Neutrophil (primary cell): Measurements from ENCODE around the gene CFAP65.

Experiments used
- H3K27ac ChIP-seq: fragments of 200-600 bp; sonication (generic); 2 replicates; pipeline ENCODE4 v1.5.1; 2016; ENCODE audit warnings: mild to moderate bottlenecking, moderate library complexity
- H3K27me3 ChIP-seq: fragments of 200-600 bp; sonication (generic); 2 replicates; pipeline ENCODE4 v1.6.0; 2016; ENCODE audit warnings: mild to moderate bottlenecking
- H3K36me3 ChIP-seq: fragments of 200-600 bp; sonication (generic); 2 replicates; pipeline ENCODE4 v1.5.1; 2017
- H3K4me1 ChIP-seq, 2 experiments: fragments of 200-600 bp in 1 of 2; sonication (generic) in 1 of 2; 1 replicate in 1 of 2; 2 replicates in 1 of 2; pipeline versions ENCODE4 v1.5.1 to v1.6.1; 2013 to 2016; ENCODE audit warnings: low read depth in 1 of 2, low read length in 1 of 2, mild to moderate bottlenecking in 1 of 2, moderate library complexity in 1 of 2; ENCODE audit not compliant: control insufficient read depth in 1 of 2, insufficient read depth in 1 of 2
- H3K4me3 ChIP-seq, 2 experiments: fragments of 200-600 bp in 1 of 2; sonication (generic) in 1 of 2; 1 replicate in 1 of 2; 2 replicates in 1 of 2; pipeline ENCODE4 v1.5.1; 2013 to 2016; ENCODE audit warnings: low read depth in 1 of 2, low read length in 1 of 2, mild to moderate bottlenecking in 1 of 2, moderate library complexity in 1 of 2
- H3K9me3 ChIP-seq: fragments of 200-600 bp; sonication (generic); 2 replicates; pipeline ENCODE4 v1.5.1; 2016
- CTCF ChIP-seq: fragments of 200-600 bp; sonication (generic); IDR thresholded peaks from 2 replicates; pipeline ENCODE4 v1.5.1; 2016; ENCODE audit warnings: antibody characterized with exemption

CFAP65 gene

GRCh38 chr2:219018286-219018685 lies 23.0 kb downstream of the CFAP65 start:
- no peaks in the 10 kb centered on the region for H3K9me3 ChIP-seq
- H3K4me1 ChIP-seq: no peaks in the 10 kb centered on the region
- peaks cover 54% of the 10 kb centered on the region for H3K27me3 ChIP-seq
- H3K36me3 ChIP-seq: no peaks in the 10 kb centered on the region
- no peak overlapping the region for H3K4me3 ChIP-seq
- no peak overlapping the region for H3K27ac ChIP-seq
- no peak for TF ChIP-seq CTCF

- H3K4me3 ChIP-seq: no peak overlapping the region
- H3K36me3 ChIP-seq: no peaks in the 10 kb centered on the region
- no peak overlapping the region for H3K27ac ChIP-seq
- H3K27me3 ChIP-seq: peaks cover 61% of the 10 kb centered on the region
- no peaks in the 10 kb centered on the region for H3K4me1 ChIP-seq
- TF ChIP-seq CTCF: no peak
- H3K9me3 ChIP-seq: no peaks in the 10 kb centered on the region
Measured at GRCh38 chr2:219017201-219017931, 23.9 kb downstream of the CFAP65 start.

GRCh38 chr2:219016721-219017120 lies 24.6 kb downstream of the CFAP65 start:
- H3K36me3 ChIP-seq: no peaks in the 10 kb centered on the region
- H3K9me3 ChIP-seq: no peaks in the 10 kb centered on the region
- TF ChIP-seq CTCF: no peak
- no peak overlapping the region for H3K27ac ChIP-seq
- H3K4me1 ChIP-seq: no peaks in the 10 kb centered on the region
- H3K27me3 ChIP-seq: peaks cover 68% of the 10 kb centered on the region
- no peak overlapping the region for H3K4me3 ChIP-seq

- TF ChIP-seq CTCF: no peak
- peaks cover 83% of the 10 kb centered on the region for H3K27me3 ChIP-seq
Measured at GRCh38 chr2:219010873-219011272, 30.4 kb downstream of the CFAP65 start.

GRCh38 chr2:219010162-219010756 lies 31.1 kb downstream of the CFAP65 start:
- no peak overlapping the region for H3K4me3 ChIP-seq
- TF ChIP-seq CTCF: no peak
- H3K4me1 ChIP-seq: no peaks in the 10 kb centered on the region
- no peak overlapping the region for H3K27ac ChIP-seq
- no peaks in the 10 kb centered on the region for H3K9me3 ChIP-seq
- H3K36me3 ChIP-seq: no peaks in the 10 kb centered on the region
- peaks cover 89% of the 10 kb centered on the region for H3K27me3 ChIP-seq

More at GRCh38 chr2:219010873-219011272, 30.4 kb downstream of the CFAP65 start:
- Histone ChIP-seq H3K4me1 (no peaks in the 10 kb centered on the region), H3K9me3 (no peaks in the 10 kb centered on the region), H3K4me3 (no peak overlapping the region), H3K36me3 (no peaks in the 10 kb centered on the region), H3K27ac (no peak overlapping the region)
